GM21360 (cell line): Measurements from ENCODE around the gene IFIT1B.

Experiments
- ATAC-seq: cut with Tn5 transposase; IDR thresholded peaks from one replicate; pipeline ENCODE4 v1.9.1; 2021; ENCODE audit warnings: mild to moderate bottlenecking, moderate library complexity; ENCODE audit not compliant: unreplicated experiment

IFIT1B gene

GRCh38 chr10:89347701-89348457 lies 30.0 kb upstream of the IFIT1B start:
- no peak for ATAC-seq

GRCh38 chr10:89348481-89348880 lies 29.4 kb upstream of the IFIT1B start:
- ATAC-seq, result no peak

GRCh38 chr10:89348975-89349374 lies 28.9 kb upstream of the IFIT1B start:
- no peak for ATAC-seq

- ATAC-seq, result peak; percentile 33
Measured at GRCh38 chr10:89350631-89351315, 27.1 kb upstream of the IFIT1B start.

GRCh38 chr10:89351412-89351779 lies 26.5 kb upstream of the IFIT1B start:
- peak; percentile 69 for ATAC-seq

- peak; percentile 38 for ATAC-seq
Measured at GRCh38 chr10:89351780-89352597, 25.9 kb upstream of the IFIT1B start.

- ATAC-seq, result no peak
Measured at GRCh38 chr10:89352802-89353201, 25.1 kb upstream of the IFIT1B start.

- no peak for ATAC-seq
Measured at GRCh38 chr10:89355394-89355931, 22.4 kb upstream of the IFIT1B start.

- ATAC-seq, result no peak
Measured at GRCh38 chr10:89357096-89357495, 20.8 kb upstream of the IFIT1B start.

GRCh38 chr10:89357975-89358374 lies 19.9 kb upstream of the IFIT1B start:
- no peak for ATAC-seq

- no peak for ATAC-seq
Measured at GRCh38 chr10:89360157-89360556, 17.7 kb upstream of the IFIT1B start.

GRCh38 chr10:89362929-89363328 lies 14.9 kb upstream of the IFIT1B start:
- no peak for ATAC-seq

- no peak for ATAC-seq
Measured at GRCh38 chr10:89363729-89364442, 14.0 kb upstream of the IFIT1B start.

GRCh38 chr10:89364531-89364930 lies 13.3 kb upstream of the IFIT1B start:
- no peak for ATAC-seq

GRCh38 chr10:89367529-89367928 lies 10.3 kb upstream of the IFIT1B start:
- ATAC-seq, result peak; percentile 61

GRCh38 chr10:89368129-89368528 lies 9.7 kb upstream of the IFIT1B start:
- no peak for ATAC-seq

- no peak for ATAC-seq
Measured at GRCh38 chr10:89369156-89370105, 8.4 kb upstream of the IFIT1B start.

- ATAC-seq, result no peak
Measured at GRCh38 chr10:89371079-89371478, 6.8 kb upstream of the IFIT1B start.

- ATAC-seq, result no peak
Measured at GRCh38 chr10:89371987-89372386, 5.9 kb upstream of the IFIT1B start.
